ENCODE data around the gene IL1RL1.
A peak's percentile ranks its signal among the peaks of the same experiment; 100 is the strongest.

Gene IL1RL1

GRCh38 chr2:102273619-102274211, 37.6 kb upstream of the IL1RL1 start:
- H2BK12ac ChIP-seq (ENCODE audit: low read length), result no peak overlapping the region
- peaks cover 0 to 8% of the 10 kb centered on the region in 2 donors for H3K4me1 ChIP-seq (ENCODE audit: control insufficient read depth in 2 of 2, insufficient read depth in 1 of 2, low read depth in 1 of 2, low read length in 2 of 2)
- no CpG with 5 or more reads among the region's 6 CpGs for WGBS, 2 donors (ENCODE audit: extremely low coverage in 2 of 2, insufficient read length in 2 of 2, insufficient replicate concordance in 1 of 2)

GRCh38 chr2:102276549-102277201, 34.7 kb upstream of the IL1RL1 start:
- Histone ChIP-seq H3K4ac (ENCODE audit: low read length) (no peak overlapping the region), H4K8ac (ENCODE audit: low read depth, low read length) (no peak overlapping the region), H3K27me3 (ENCODE audit: control insufficient read depth in 3 of 3, insufficient read depth in 3 of 3, low read depth in 1 of 3, low read length in 3 of 3) (no peaks in the 10 kb centered on the region), H3K9ac (ENCODE audit: low read depth, low read length, poor library complexity) (no peak overlapping the region), H3K27ac (replicated peaks; ENCODE audit: low read length) (no peak overlapping the region), H2BK12ac (ENCODE audit: low read length) (no peak overlapping the region), H2BK5ac (ENCODE audit: low read length) (no peak overlapping the region), H3K4me2 (ENCODE audit: insufficient read depth, low read length, poor library complexity, severe bottlenecking) (no peak overlapping the region), H2BK15ac (ENCODE audit: low read length) (no peak overlapping the region), H2AFZ (ENCODE audit: low read length) (no peak overlapping the region), H3K4me1 (ENCODE audit: control insufficient read depth in 2 of 2, insufficient read depth in 1 of 2, low read depth in 1 of 2, low read length in 2 of 2) (peaks cover 0 to 17% of the 10 kb centered on the region in 2 donors), H4K91ac (ENCODE audit: low read depth, low read length, poor library complexity) (no peak overlapping the region), H3K4me3 (ENCODE audit: low read length in 2 of 2) (no peak overlapping the region), H2BK120ac (ENCODE audit: low read depth, low read length) (no peak overlapping the region), H3K36me3 (replicated peaks in 1 of 2; ENCODE audit: control insufficient read depth in 2 of 2, insufficient read depth in 2 of 2, low read length in 2 of 2) (no peaks in the 10 kb centered on the region), H3K18ac (ENCODE audit: low read length) (no peak overlapping the region), H3K23ac (ENCODE audit: low read depth, low read length, poor library complexity) (no peak overlapping the region), H3K79me1 (ENCODE audit: low read depth, low read length) (no peaks in the 10 kb centered on the region), H3K14ac (ENCODE audit: low read length) (no peak overlapping the region), H3K9me3 (replicated peaks in 1 of 2; ENCODE audit: control insufficient read depth in 2 of 2, insufficient read depth in 1 of 2, low read depth in 1 of 2, low read length in 2 of 2) (no peaks in the 10 kb centered on the region), H2AK5ac (ENCODE audit: low read depth, low read length) (no peak overlapping the region)
- no CpG with 5 or more reads among the region's 2 CpGs for WGBS, 2 donors (ENCODE audit: extremely low coverage in 2 of 2, insufficient read length in 2 of 2, insufficient replicate concordance in 1 of 2)
- DNase-seq (ENCODE audit: low spot score), result no peak

More at GRCh38 chr2:102273619-102274211, 37.6 kb upstream of the IL1RL1 start:
- H3K14ac ChIP-seq (ENCODE audit: low read length), result no peak overlapping the region
- H2BK5ac ChIP-seq (ENCODE audit: low read length), result no peak overlapping the region
- H3K27me3 ChIP-seq (ENCODE audit: control insufficient read depth in 3 of 3, insufficient read depth in 3 of 3, low read depth in 1 of 3, low read length in 3 of 3), result no peaks in the 10 kb centered on the region
- no peak for DNase-seq (ENCODE audit: low spot score)
- H2BK15ac ChIP-seq (ENCODE audit: low read length), result no peak overlapping the region
- H3K27ac ChIP-seq (replicated peaks; ENCODE audit: low read length), result no peak overlapping the region
- H3K79me1 ChIP-seq (ENCODE audit: low read depth, low read length), result no peaks in the 10 kb centered on the region
- H4K8ac ChIP-seq (ENCODE audit: low read depth, low read length), result no peak overlapping the region
- H3K36me3 ChIP-seq (replicated peaks in 1 of 2; ENCODE audit: control insufficient read depth in 2 of 2, insufficient read depth in 2 of 2, low read length in 2 of 2), result no peaks in the 10 kb centered on the region
- no peak overlapping the region for H3K9ac ChIP-seq (ENCODE audit: low read depth, low read length, poor library complexity)
- no peak overlapping the region for H3K4me2 ChIP-seq (ENCODE audit: insufficient read depth, low read length, poor library complexity, severe bottlenecking)
- H2BK120ac ChIP-seq (ENCODE audit: low read depth, low read length), result no peak overlapping the region
- H4K91ac ChIP-seq (ENCODE audit: low read depth, low read length, poor library complexity), result no peak overlapping the region
- H2AFZ ChIP-seq (ENCODE audit: low read length), result no peak overlapping the region
- H2AK5ac ChIP-seq (ENCODE audit: low read depth, low read length), result no peak overlapping the region
- H3K4me3 ChIP-seq (ENCODE audit: low read length in 2 of 2), result no peak overlapping the region
- H3K18ac ChIP-seq (ENCODE audit: low read length), result no peak overlapping the region
- no peak overlapping the region for H3K4ac ChIP-seq (ENCODE audit: low read length)
- H3K23ac ChIP-seq (ENCODE audit: low read depth, low read length, poor library complexity), result no peak overlapping the region
- no peaks in the 10 kb centered on the region for H3K9me3 ChIP-seq (replicated peaks in 1 of 2; ENCODE audit: control insufficient read depth in 2 of 2, insufficient read depth in 1 of 2, low read depth in 1 of 2, low read length in 2 of 2)

GRCh38 chr2:102277202-102277700, 34.1 kb upstream of the IL1RL1 start:
- no peak overlapping the region for H4K91ac ChIP-seq (ENCODE audit: low read depth, low read length, poor library complexity)
- no peaks in the 10 kb centered on the region for H3K9me3 ChIP-seq (replicated peaks in 1 of 2; ENCODE audit: control insufficient read depth in 2 of 2, insufficient read depth in 1 of 2, low read depth in 1 of 2, low read length in 2 of 2)
- no peak overlapping the region for H3K23ac ChIP-seq (ENCODE audit: low read depth, low read length, poor library complexity)
- no peak for DNase-seq (ENCODE audit: low spot score)
- no peak overlapping the region for H3K9ac ChIP-seq (ENCODE audit: low read depth, low read length, poor library complexity)
- H2BK5ac ChIP-seq (ENCODE audit: low read length), result no peak overlapping the region
- no peak overlapping the region for H2AK5ac ChIP-seq (ENCODE audit: low read depth, low read length)
- no peaks in the 10 kb centered on the region for H3K36me3 ChIP-seq (replicated peaks in 1 of 2; ENCODE audit: control insufficient read depth in 2 of 2, insufficient read depth in 2 of 2, low read length in 2 of 2)
- H3K27ac ChIP-seq (replicated peaks; ENCODE audit: low read length), result no peak overlapping the region
- peaks cover 0 to 17% of the 10 kb centered on the region in 2 donors for H3K4me1 ChIP-seq (ENCODE audit: control insufficient read depth in 2 of 2, insufficient read depth in 1 of 2, low read depth in 1 of 2, low read length in 2 of 2)
- H3K14ac ChIP-seq (ENCODE audit: low read length), result no peak overlapping the region
- H4K8ac ChIP-seq (ENCODE audit: low read depth, low read length), result no peak overlapping the region
- no peaks in the 10 kb centered on the region for H3K27me3 ChIP-seq (ENCODE audit: control insufficient read depth in 3 of 3, insufficient read depth in 3 of 3, low read depth in 1 of 3, low read length in 3 of 3)
- H3K79me1 ChIP-seq (ENCODE audit: low read depth, low read length), result no peaks in the 10 kb centered on the region
- no peak overlapping the region for H3K4me2 ChIP-seq (ENCODE audit: insufficient read depth, low read length, poor library complexity, severe bottlenecking)
- H2BK15ac ChIP-seq (ENCODE audit: low read length), result no peak overlapping the region
- no CpG with 5 or more reads among the region's 1 CpG for WGBS, 2 donors (ENCODE audit: extremely low coverage in 2 of 2, insufficient read length in 2 of 2, insufficient replicate concordance in 1 of 2)
- H3K4me3 ChIP-seq (ENCODE audit: low read length in 2 of 2), result no peak overlapping the region
- no peak overlapping the region for H2BK120ac ChIP-seq (ENCODE audit: low read depth, low read length)
- H3K18ac ChIP-seq (ENCODE audit: low read length), result no peak overlapping the region
- H2AFZ ChIP-seq (ENCODE audit: low read length), result no peak overlapping the region
- H2BK12ac ChIP-seq (ENCODE audit: low read length), result no peak overlapping the region
- no peak overlapping the region for H3K4ac ChIP-seq (ENCODE audit: low read length)

- Histone ChIP-seq H3K4me1 (ENCODE audit: control insufficient read depth in 2 of 2, insufficient read depth in 1 of 2, low read depth in 1 of 2, low read length in 2 of 2) (peaks cover 0 to 17% of the 10 kb centered on the region in 2 donors), H3K4ac (ENCODE audit: low read length) (no peak overlapping the region), H3K9me3 (replicated peaks in 1 of 2; ENCODE audit: control insufficient read depth in 2 of 2, insufficient read depth in 1 of 2, low read depth in 1 of 2, low read length in 2 of 2) (no peaks in the 10 kb centered on the region), H3K9ac (ENCODE audit: low read depth, low read length, poor library complexity) (no peak overlapping the region), H3K36me3 (replicated peaks in 1 of 2; ENCODE audit: control insufficient read depth in 2 of 2, insufficient read depth in 2 of 2, low read length in 2 of 2) (no peaks in the 10 kb centered on the region), H4K8ac (ENCODE audit: low read depth, low read length) (no peak overlapping the region), H2AFZ (ENCODE audit: low read length) (no peak overlapping the region), H4K91ac (ENCODE audit: low read depth, low read length, poor library complexity) (no peak overlapping the region), H2BK15ac (ENCODE audit: low read length) (no peak overlapping the region), H3K79me1 (ENCODE audit: low read depth, low read length) (no peaks in the 10 kb centered on the region), H2BK5ac (ENCODE audit: low read length) (no peak overlapping the region), H3K23ac (ENCODE audit: low read depth, low read length, poor library complexity) (no peak overlapping the region), H3K18ac (ENCODE audit: low read length) (no peak overlapping the region), H3K27me3 (ENCODE audit: control insufficient read depth in 3 of 3, insufficient read depth in 3 of 3, low read depth in 1 of 3, low read length in 3 of 3) (no peaks in the 10 kb centered on the region), H2BK120ac (ENCODE audit: low read depth, low read length) (no peak overlapping the region), H3K27ac (replicated peaks; ENCODE audit: low read length) (peak overlapping the region; percentile 7), H2BK12ac (ENCODE audit: low read length) (no peak overlapping the region), H2AK5ac (ENCODE audit: low read depth, low read length) (no peak overlapping the region), H3K4me3 (ENCODE audit: low read length in 2 of 2) (no peak overlapping the region), H3K14ac (ENCODE audit: low read length) (no peak overlapping the region), H3K4me2 (ENCODE audit: insufficient read depth, low read length, poor library complexity, severe bottlenecking) (no peak overlapping the region)
- no CpG with 5 or more reads among the region's 3 CpGs for WGBS, 2 donors (ENCODE audit: extremely low coverage in 2 of 2, insufficient read length in 2 of 2, insufficient replicate concordance in 1 of 2)
- DNase-seq (ENCODE audit: low spot score), result no peak
Measured at GRCh38 chr2:102278720-102279390, 32.5 kb upstream of the IL1RL1 start.

Data from neuronal stem cell (in vitro differentiated cells).